T-helper 1 cell treated with Interleukin-12 subunit alpha and Interleukin-12 subunit beta and Interleukin-4 antibody, amounts not matched to agents 30 ng/mL and 1 ng/mL, for 36 hours (primary cell): ENCODE data around the gene NLRP5. TPM values are rescaled to one million over a fixed set of nuclear protein-coding genes. Genes with fewer than 3 reads are reported as not detected.
"Not testable (repeated sequence)": the region's sequence is repeated elsewhere in the genome, so short reads cannot be mapped to it uniquely, and the experiment has no call there.

Source experiments
- intact Hi-C: fragments of 100-400 bp; cut with micrococcal nuclease; formaldehyde crosslinking; loops from one replicate; pipeline ENCODE4 v1.15.1; 2024
- total RNA-seq: library from RNA; stranded (reverse); gene quantifications from 2 replicates; pipeline ENCODE4 v1.2.3, GENCODE V29; 2022

Gene NLRP5
- total RNA-seq, 1 donor from 2014 or later: not detected

- intact Hi-C loops: not testable (repeated sequence)
Measured at GRCh38 chr19:56098237-56098636, 111.7 kb downstream of the NLRP5 start.

- intact Hi-C loops: no loop called here
Measured at GRCh38 chr19:56098731-56099568, 112.4 kb downstream of the NLRP5 start.

GRCh38 chr19:56099638-56100539, 113.3 kb downstream of the NLRP5 start:
- intact Hi-C loops: no loop called here

- intact Hi-C loops: no loop called here
Measured at GRCh38 chr19:56101095-56101494, 114.5 kb downstream of the NLRP5 start.

- intact Hi-C loops: no loop called here
Measured at GRCh38 chr19:56101746-56102535, 115.4 kb downstream of the NLRP5 start.

GRCh38 chr19:56103027-56103614, 116.5 kb downstream of the NLRP5 start:
- intact Hi-C loops: no loop called here

GRCh38 chr19:56104423-56104822, 117.8 kb downstream of the NLRP5 start:
- intact Hi-C loops: no loop called here

- intact Hi-C loops: loop anchor here (1.0 to 5.0 kb wide), 3 partner anchors 37 to 228 kb away; partner anchors contain the start of gene ZNF444
Measured at GRCh38 chr19:56105090-56105701, 118.6 kb downstream of the NLRP5 start.

GRCh38 chr19:56105831-56106396, 119.3 kb downstream of the NLRP5 start:
- intact Hi-C loops: loop anchor here (1.0 to 5.0 kb wide), 3 partner anchors 36 to 227 kb away; partner anchors contain the start of gene ZNF444

- intact Hi-C loops: loop anchor here (5.0 kb wide), 1 partner anchor 36 kb away; the partner anchor contains the start of gene ZNF444
Measured at GRCh38 chr19:56106397-56106849, 119.8 kb downstream of the NLRP5 start.

- intact Hi-C loops: loop anchor here (5.0 kb wide), 1 partner anchor 35 kb away; the partner anchor contains the start of gene ZNF444
Measured at GRCh38 chr19:56106993-56107392, 120.4 kb downstream of the NLRP5 start.

- intact Hi-C loops: loop anchor here (5.0 kb wide), 1 partner anchor 35 kb away; the partner anchor contains the start of gene ZNF444
Measured at GRCh38 chr19:56107626-56108351, 121.2 kb downstream of the NLRP5 start.

GRCh38 chr19:56108447-56109195, 122.0 kb downstream of the NLRP5 start:
- intact Hi-C loops: loop anchor here (5.0 kb wide), 1 partner anchor 34 kb away; the partner anchor contains the start of gene ZNF444

- intact Hi-C loops: loop anchor here (5.0 kb wide), 1 partner anchor 33 kb away; the partner anchor contains the start of gene ZNF444
Measured at GRCh38 chr19:56109226-56109625, 122.7 kb downstream of the NLRP5 start.

- intact Hi-C loops: no loop called here
Measured at GRCh38 chr19:56110515-56111448, 124.2 kb downstream of the NLRP5 start.
